ENCODE results near the gene U2AF1.
"Not testable (repeated sequence)": the region's sequence is repeated elsewhere in the genome, so short reads cannot be mapped to it uniquely, and the experiment has no call there.

U2AF1 gene

GRCh38 chr21:43076023-43076637 lies 31.2 kb downstream of the U2AF1 start:
- not testable (repeated sequence) for DNase-seq

GRCh38 chr21:43075170-43076022 lies 32.0 kb downstream of the U2AF1 start, which contains the start of gene CBS:
Gene CBS, minus strand, starts transcription at chr21:43075835. Its CDS starts 3,642 bp downstream, at chr21:43072193.
- not testable (repeated sequence) for DNase-seq

- not testable (repeated sequence) for DNase-seq
Observed at GRCh38 chr21:43074401-43075169, 32.8 kb downstream of the U2AF1 start.

GRCh38 chr21:43072742-43073141 lies 34.6 kb downstream of the U2AF1 start:
- not testable (repeated sequence) for DNase-seq

- not testable (repeated sequence) for DNase-seq
Observed at GRCh38 chr21:43069682-43070081, 37.7 kb downstream of the U2AF1 start.

- not testable (repeated sequence) for DNase-seq
Observed at GRCh38 chr21:43068065-43068464, 39.3 kb downstream of the U2AF1 start.

GRCh38 chr21:43066690-43067089 lies 40.7 kb downstream of the U2AF1 start:
- DNase-seq: not testable (repeated sequence)

- DNase-seq: not testable (repeated sequence)
Observed at GRCh38 chr21:43065991-43066390, 41.4 kb downstream of the U2AF1 start.

GRCh38 chr21:43064265-43064917 lies 43.0 kb downstream of the U2AF1 start:
- DNase-seq: not testable (repeated sequence)

- not testable (repeated sequence) for DNase-seq
Observed at GRCh38 chr21:43062955-43063664, 44.3 kb downstream of the U2AF1 start.

- not testable (repeated sequence) for DNase-seq
Observed at GRCh38 chr21:43053112-43053511, 54.3 kb downstream of the U2AF1 start.

- DNase-seq: not testable (repeated sequence)
Observed at GRCh38 chr21:43045876-43046821, 61.2 kb downstream of the U2AF1 start.

GRCh38 chr21:43045165-43045875 lies 62.0 kb downstream of the U2AF1 start:
- DNase-seq: not testable (repeated sequence)

- DNase-seq: not testable (repeated sequence)
Observed at GRCh38 chr21:43044547-43044946, 62.8 kb downstream of the U2AF1 start.

- not testable (repeated sequence) for DNase-seq
Observed at GRCh38 chr21:43043291-43043690, 64.1 kb downstream of the U2AF1 start.
